Islet of Langerhans (tissue), 1 donor: Measurements from ENCODE around the gene ARID5A.
"Not testable (repeated sequence)": the region's sequence is repeated elsewhere in the genome, so short reads cannot be mapped to it uniquely, and the experiment has no call there.

ENCODE experiments used
- FAIRE-seq: peaks from one replicate; lab custom pipeline; 2011; peaks lifted over from hg19 to GRCh38; lab: Jason Lieb, UNC

The ARID5A gene, protein sequence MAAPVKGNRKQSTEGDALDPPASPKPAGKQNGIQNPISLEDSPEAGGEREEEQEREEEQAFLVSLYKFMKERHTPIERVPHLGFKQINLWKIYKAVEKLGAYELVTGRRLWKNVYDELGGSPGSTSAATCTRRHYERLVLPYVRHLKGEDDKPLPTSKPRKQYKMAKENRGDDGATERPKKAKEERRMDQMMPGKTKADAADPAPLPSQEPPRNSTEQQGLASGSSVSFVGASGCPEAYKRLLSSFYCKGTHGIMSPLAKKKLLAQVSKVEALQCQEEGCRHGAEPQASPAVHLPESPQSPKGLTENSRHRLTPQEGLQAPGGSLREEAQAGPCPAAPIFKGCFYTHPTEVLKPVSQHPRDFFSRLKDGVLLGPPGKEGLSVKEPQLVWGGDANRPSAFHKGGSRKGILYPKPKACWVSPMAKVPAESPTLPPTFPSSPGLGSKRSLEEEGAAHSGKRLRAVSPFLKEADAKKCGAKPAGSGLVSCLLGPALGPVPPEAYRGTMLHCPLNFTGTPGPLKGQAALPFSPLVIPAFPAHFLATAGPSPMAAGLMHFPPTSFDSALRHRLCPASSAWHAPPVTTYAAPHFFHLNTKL

DNA sequence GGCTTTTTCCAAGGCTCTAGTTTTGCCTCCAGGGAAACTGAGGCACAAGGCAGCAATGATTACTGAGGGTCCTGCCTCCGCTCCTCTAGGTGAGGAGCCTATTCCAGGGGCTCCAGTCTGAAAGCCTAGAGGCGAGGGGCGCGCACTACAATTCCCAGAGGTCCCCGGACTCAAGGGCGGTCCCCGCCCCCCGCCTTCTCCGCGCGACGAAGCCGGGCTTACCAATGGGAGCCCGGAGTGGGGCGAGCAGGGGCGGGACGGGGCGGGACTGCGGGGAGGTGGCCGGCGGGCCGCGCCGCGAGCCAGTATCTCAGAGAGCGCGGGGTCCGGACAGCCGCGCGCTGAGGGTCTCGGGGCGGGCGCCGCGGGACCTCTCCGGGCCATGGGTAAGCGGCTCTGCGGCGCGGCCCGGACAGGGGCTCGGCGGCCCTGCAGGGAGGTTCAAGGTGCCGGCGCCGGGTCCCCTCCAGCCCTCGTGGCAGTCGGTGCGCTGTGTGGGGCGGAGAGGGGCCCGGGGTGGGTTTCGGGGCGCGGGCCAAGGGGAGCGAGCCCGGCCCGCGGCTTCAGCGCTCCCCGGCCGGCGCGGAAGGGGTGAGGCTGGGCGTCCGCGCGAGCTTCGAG, at the start of gene ARID5A:
Gene ARID5A, plus strand, starts transcription at position 308 of the 621 bp plus-strand sequence. Its CDS starts 75 bp downstream, at position 383.
- no peak for FAIRE-seq

DNA sequence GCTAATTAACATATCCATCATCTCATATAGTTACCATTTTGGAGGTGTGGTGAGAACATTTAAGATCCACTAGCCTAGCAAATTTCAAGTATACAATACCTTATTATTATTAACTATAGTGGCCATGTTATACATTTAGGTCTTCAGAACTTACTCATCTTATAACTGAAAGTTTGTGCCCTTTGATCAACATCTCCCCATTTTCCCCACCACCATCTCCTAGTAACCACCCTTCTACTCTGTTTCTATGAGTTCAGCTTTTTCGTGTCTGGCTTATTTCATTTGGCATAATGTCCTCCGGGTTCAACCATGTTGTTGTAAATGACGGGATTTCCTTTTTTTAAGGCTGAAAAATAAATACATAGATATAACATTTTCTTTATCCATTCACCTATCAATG, 47.3 kb upstream of the ARID5A start:
- FAIRE-seq, result no peak

DNA sequence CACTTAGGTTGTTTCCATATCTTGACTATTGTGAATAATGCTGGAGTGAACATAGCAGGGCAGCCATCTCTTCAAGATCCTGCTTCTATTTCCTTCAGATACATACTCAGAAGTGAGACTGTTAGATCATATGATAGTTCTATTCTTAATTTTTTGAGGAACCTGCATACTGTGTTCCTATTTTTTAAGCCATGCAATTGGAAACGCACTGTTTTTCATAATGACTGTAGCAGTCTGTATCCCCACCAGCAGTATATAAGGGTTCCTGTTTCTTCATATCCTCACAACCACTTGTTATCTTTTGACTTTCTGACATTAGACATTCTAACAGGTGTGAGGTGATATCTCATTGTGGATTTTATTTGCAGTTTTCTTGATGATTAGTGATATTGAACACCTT, 46.9 kb upstream of the ARID5A start:
- no peak for FAIRE-seq

DNA sequence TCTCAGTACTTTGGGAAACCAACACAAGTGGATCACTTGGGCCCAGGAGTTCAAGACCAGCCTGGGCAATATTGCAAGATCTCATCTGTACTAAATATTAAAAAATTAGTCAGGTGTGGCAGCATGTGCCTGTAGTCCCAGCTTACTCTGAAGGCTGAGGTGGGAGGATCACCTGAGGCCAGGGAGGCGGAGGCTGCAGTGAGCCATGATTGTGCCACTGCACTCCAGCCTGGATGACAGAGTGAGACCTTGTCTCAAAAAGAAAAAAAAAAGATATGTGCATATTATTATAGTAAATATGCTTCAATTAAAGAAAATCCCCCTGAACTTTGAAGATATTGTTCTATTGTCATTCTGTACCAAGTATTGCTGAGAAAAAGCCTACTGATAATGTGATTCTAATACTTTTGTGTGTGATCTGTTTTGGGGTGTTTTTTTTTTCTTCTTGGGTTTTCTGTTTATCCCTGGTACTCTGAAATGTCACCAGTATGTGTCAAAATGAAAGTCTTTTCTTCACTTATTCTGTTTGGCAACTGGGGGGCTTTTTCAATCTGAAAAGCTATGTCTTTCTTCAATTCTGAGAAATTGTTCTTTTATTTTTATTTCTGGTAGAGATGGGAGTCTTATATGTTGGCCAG, 44.6 kb upstream of the ARID5A start:
- no peak for FAIRE-seq

DNA sequence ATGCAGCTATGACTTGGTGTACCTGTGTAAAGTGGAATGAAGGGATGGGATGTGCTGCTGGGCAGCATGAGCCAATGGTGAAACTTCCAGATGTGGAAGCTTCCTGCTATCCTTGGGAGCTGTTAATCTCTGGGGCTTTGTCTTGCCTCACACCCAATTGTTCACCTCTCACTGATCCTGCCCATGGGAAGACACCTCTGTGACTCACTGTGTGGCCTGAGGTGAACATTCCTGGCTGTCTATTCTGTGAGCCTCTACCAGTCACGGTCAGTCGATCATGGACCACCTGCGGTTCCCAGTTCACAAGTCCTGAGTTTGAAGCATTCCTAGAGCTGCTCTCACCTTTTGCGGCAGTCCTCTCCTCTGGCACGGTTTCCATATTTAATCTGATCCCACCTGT, 43.5 kb upstream of the ARID5A start:
- no peak for FAIRE-seq

DNA sequence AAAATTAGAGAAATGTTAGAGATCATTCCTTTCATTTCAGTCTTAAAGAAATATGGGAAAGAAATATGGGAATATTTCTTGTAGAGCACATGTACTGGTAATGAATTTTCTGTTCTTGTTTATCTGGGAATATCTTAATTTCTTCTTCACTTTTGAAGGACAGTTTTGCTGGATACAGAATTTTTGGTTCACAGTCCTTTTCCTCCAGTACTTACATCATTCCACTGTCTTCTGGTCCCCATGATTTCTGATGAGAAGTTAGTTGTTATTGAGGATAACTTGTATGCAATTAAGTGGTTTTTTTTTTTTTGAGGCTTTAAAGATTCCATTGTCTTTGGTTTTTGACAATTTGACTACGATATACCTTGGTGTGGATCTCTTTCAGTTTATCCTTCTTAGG, 42.4 kb upstream of the ARID5A start:
- FAIRE-seq, result no peak

DNA sequence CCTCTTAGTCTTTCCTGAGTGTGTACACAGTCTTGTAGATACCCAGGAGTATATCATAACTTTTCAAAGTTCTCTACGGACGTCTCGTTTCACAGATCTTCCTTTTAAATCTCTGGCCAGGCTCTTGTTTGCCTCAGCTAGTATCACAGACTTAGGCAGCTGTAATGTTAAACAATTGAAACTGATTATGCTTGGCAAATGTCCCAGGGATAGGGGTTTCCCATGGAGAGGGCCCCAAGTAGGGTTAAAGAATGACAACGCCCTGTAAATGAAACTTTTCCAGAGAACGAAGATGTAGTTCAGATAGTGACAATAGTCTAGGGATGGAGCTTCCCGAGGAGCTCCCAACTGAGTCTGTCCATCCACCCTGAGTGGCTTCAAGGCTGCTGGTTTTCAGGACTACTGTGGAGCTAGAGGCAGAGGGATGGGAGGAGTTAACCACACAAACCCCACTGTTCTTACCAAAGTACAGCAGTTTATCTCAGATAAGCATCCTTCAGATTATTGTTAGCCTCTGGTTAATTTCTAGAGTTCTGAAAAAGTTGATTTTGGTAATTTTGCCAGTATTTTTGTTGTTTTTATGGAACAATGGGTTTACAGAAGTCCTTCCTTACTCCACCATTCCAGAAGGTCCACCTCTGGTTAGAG, 40.4 kb upstream of the ARID5A start:
- FAIRE-seq, result no peak

DNA sequence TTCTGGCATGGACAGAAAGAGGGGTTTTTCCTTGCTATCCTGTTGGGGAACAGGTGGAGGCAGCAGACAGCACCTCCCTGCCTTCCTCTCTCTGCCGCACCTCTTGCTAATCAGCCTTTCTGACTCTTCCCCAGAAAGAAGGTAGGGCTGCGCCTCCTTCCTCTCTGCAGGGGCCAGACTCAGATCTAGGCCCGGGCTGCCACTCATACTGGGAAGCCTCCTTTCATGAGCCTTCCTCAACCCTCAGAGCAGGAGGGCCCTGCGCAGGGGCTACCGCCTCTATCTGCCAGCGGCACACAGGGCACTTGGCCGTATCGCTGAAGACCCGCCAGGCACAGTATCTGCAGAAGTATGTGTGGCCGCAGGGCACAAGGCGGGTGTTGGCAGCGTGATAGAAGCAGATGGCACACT, 38.5 kb upstream of the ARID5A start:
- no peak for FAIRE-seq

DNA sequence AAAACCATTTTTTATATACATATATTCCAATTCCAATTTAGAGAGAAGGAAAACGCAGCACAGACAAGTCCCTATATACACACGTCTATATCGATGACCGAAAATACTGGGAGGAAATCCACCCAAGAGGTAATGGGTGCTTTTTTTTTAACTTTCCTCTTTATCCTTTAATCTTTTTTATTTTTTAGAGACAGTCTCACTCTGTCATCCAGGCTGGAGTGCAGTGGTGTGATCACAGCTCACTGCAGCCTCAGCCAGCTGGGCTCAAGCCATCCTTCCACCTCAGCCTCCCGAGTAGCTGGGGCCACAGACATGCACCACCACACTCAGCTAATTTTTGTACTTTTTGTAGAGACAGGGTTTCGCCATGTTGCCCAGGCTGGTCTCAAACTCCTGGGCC, 37.9 kb upstream of the ARID5A start:
- not testable (repeated sequence) for FAIRE-seq

DNA sequence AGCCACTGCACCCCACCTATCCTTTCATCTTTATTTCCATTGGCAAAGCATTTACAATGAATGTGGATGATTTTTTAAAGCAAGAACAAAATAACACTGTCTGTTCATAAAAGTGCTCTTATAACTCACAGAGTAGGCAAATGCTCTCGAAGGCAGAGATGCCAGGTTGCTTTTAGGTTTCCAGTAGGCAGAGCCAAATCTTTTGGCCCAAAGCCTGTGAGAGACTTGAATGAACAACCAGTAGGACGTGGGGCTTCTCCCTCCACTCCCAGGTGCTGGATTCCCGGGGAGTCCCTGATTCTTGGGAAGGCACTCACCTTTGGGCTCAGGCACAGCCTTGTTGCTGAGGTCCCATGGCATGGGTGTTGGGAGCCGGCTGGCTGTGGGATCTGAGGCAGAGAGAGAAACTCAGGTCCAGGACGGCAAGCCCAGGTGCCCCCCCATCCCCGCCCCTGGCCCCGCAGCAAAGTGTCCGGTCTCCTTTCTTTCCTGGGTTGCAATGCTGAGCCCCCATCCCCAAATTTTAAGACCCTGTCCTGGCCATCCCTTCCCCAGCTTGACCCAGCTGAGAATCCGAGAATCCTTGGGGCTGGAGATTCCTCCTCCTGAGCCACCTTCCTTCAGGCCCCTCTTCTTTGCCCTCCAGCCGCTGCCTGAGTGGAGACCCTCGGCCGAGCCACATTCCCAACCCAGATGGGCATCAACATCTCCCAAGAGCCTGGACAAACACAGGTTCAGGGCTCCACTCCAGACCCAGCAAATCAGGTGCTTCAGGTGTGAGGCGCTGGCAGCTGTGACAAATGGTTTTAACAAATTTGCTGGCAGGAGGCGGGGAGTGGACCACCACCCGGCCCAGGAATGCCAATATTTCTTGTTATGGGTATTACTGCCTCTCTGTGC, 37.2 kb upstream of the ARID5A start:
- FAIRE-seq, result no peak

DNA sequence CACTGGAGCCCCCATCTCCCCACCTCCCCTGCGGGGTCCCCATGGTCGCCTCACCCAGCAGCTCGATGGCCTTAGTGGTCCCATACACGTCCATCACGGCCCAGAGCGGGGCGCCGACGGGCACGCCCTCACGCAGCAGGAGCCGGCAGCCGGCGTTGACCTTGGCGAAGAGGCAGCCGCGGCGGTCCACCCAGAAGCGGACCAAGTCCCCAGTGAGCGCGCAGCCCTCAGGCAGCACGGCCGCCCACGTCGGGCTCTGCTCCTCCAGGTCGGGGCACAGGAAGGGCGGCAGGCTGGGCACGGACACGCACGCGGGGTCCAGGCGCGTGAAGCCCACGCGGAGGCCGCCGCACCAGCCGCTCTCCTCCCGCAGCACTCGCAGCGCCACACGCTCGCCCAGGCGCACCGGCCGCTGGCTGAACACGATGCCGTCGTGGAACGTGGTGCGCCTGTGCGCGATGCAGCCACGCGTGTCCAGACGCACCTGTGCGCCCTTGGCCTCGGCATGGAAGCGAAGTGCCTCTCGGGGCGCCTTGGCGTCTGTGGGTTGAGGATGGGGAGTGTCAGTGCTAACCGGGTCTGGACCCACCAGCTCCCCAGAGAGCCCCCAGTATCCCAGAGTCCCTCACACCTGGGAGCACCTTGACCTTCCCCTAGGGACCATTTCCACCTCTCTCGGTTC, 36.0 kb upstream of the ARID5A start:
- FAIRE-seq, result no peak

DNA sequence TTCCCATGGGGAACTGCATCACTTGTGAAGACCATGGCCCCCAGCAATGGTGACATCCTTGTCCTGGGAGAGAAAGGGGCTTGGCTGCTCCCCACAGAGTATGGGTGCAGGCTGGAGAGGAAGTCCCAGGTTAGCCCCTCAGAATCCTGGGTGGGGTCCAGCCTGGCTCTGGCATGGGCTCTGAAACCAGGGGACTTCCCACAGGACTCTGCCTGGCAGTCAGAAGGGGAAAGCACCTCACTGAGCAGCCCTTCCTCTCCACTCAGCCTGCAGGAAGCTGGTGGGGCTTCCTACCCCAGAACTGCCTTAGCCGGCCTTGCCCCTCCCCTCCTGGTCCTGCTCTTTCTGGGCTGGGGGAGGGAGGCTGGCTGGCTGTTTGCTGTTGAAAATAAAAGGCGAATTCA, 35.1 kb upstream of the ARID5A start:
- no peak for FAIRE-seq

DNA sequence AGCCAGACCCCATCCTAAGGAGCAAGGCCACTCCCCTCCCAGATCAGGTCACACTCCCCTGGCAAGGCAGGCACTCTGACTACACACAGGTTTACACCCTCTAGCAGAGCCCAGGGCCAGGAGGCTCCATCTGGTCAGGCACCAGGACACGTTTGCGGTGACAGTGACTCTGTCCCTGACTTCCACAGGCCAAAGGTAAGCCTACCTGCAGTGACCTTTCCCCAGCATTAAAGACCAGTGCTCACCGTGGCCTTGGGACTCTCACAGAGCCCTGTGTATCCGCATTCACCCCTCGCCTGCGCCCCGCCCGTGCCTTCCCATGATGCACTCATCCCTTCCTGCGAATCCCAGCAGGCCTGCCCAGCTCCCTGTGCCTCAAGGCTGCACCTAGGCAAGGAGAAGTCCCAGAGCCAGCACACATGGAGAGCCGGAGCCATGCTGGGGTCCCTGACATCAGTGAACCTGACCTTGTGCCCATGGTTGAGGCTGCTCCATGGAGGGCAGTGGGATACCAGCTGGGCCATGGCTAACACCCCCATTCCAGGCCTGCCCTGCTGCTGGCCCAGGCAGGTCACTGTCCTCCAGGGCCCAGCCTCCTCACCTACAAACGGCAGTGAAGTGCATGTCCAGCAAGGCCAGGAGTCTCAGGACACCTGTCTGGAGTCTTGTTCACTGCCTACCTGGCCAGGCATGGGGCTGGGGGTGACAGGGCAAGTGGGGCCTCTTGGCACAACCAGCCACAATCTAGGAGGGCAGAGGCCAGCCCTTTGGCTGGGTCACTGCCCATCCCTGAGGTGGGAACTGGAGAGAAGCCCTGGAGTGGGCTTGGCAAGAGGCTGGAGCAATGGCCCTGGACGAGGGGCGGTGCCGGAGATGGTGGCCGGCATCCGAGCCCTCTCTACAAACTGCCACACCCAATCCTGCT, 34.4 kb upstream of the ARID5A start:
- FAIRE-seq, result no peak

DNA sequence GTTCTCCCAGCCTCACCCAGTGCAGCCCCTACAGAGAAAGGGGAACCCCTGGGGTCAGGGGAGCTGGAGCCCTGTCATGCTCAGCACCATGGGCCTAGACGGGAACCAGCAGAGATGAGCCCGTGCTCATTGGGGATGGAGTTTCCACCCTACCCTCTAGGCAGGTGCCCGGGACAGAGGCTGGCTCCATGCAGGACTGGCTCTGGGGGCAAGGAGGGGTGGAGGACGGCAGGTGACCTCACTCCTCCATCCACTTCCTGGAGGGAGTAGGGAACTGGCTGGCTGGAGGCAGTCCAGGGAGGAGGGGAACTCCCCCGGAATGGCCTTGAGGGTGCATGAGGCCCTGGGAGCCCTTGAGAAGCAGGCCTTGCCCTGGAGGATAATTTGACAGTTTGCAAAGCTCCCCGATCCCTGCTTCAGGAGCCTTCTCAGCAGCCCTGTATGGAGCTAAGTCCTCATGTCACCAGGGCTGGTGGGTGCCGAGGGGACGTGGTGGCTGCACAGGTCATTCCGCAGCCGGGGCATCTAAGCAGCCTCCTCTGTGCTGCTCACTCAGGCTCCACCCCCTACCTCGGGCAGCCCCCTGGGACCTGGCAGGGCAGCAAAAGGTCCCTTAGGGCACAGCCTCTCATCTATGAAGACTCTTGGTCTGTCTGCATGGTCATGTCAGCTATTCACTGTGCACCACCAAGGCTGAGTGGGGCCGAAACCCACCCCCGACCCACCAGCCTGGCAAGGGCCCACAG, 33.5 kb upstream of the ARID5A start:
- no peak for FAIRE-seq

DNA sequence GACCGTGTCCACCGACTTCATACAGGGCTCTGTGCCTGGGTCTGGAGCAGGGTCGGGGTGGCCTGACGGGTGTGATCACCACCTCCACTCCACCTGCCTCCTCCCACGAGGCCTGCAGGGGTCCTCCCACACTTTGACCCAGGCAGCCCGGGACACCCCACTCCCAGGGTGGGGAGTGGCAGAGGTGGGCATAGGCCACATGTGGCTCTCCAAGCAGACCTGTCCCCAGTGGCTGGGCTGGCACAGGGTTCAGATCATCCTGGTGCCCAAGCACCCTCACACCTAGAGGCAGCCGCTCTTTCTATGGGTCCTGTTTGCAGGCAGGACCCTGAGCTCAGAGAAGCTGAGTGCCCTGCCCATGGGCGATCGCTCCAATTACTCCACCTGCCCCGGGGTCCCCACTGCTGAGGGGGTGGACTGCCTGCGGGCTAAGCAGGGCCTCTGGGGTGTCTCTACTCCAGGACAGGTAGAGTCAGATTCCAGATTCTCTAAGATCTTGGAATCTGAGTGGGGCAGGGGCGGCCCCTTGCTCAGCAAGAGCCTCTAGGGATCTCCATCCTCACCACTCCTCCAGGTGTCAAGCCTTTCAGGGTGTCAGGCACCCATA, 32.8 kb upstream of the ARID5A start:
- no peak for FAIRE-seq

DNA sequence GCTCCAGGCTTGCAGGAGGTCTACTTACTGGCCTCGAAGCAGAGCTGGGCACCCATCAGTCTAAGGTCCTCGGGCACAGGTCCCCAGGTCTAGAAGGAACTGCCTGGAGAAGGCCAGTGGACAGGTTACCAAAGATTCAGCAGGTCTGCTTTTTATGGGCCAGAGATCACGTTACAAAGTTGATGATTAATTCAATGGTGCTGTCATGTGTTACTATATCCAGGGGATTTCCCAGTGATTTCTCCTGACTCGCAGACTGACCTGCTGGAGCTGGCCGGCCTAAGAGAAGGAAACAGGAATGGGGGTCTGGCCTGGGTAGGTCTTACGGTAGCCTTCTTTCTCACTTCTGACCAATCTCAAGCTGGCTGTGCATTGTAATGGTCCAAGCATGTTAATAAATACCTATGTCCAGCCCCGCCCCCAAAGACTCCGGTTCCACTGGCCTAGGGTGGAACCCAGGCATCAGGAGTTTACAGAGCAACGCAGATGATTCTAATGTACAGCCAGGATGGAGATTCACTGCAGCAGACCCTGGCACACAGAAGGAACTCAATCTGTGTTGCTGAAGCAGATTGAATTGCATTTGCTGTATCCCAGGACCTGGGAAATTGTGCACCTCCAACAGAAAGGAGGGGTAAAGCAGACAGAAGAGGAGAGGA, 31.2 kb upstream of the ARID5A start, which contains the start of gene NEURL3:
Gene NEURL3, minus strand, starts transcription at position 127 of the 659 bp plus-strand sequence. Its CDS starts 71 bp downstream, at position 56.
- no peak for FAIRE-seq

DNA sequence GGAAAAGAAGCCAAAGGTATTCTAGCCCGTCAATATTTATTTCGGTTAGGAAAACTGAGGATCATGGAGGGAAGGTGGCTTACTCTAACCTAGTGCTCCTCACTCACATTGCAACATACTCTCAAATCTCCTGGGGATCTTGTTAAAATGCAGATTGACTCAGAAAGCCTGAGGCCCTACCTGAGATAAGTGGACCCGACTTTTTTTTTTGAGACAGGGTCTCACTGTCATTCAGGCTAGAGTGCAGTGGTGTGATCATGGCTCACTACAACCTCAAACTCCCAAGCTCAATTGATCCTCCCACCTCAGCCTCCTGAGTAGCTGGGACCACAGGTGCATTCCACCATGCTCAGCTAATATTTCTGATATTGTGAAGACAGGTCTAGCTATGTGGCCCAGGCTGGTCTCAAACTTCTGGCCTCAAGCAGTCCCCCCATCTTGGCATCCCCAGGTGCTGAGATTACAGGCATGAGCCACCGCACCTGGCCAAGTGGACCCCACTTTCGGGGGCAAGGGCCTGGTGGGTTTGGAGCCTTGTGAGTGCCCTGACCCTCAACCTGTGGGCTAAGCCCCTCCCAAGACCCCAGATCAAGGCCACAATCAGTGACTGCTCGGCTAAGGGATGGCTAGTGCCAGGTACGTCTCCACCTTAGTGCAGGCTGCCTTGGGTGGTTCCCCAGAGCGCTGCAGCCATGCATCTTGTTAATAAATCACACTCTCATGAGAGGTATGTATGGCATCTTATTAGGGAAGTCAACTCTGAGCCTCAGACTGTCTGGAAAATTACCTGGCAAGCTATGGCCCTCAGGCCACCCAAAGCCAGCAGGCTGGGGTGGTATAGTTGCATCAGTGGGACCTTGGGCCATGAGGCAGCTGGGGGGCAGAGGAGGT, 30.3 kb upstream of the ARID5A start:
- no peak for FAIRE-seq
